Measurements from ENCODE around the gene DDX27. TPM values are rescaled to one million over a fixed set of nuclear protein-coding genes. Genes with fewer than 3 reads are reported as not detected.

Gene DDX27
- total and polyA plus RNA-seq, 9 of the 15 experiments (the other 6 are each of a cell fraction or from before 2014, with no cell fraction given) = 17.9 to 79.3 (median 57.0) TPM

DNA sequence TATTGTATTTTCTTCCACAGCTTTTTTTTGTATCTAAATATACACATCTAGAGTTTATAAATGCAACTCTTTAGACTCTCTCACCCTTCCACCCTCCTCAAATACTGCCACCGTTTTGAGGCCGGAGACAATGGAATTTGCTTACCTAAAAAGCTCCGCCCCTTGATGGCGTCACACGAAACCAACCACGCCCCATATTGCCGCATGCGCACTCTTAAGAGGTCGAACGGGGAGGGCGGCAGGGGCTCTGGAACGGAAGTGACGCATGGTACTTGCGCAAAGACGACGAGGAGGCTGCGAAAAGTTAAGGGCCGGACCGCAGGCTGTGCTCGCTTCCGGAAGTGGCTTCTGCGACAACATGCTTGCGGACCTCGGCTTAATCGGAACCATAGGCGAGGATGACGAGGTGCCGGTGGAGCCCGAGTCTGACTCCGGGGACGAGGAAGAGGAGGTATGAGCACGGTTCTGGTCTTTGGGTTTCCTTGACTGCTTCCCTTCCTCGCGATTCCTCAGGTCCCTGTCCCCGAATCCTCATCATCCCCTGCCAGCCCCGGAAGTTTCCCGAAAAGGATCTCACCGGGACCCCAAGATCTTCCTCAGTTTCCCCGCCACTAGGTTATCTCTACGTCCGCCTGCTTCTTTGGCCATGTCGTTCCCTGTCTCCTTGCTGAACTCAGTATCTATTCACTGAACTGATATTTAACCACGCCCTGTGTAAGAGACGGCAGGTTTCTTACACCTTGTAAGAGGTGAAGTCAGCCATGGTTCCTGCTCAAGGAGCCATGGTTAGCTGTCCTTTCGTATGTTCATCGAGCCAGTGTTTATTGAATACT lies at the start of gene DDX27 (continued):
- TF ChIP-seq BMI1 (IDR thresholded peaks at IDR 0.05; ENCODE audit: low read length) (no peak), ZNF699 (CRISPR knock-in tag; IDR thresholded peaks at IDR 0.05; ENCODE audit: insufficient replicate concordance) (no peak), TAF9B (IDR thresholded peaks at IDR 0.05; ENCODE audit: partially characterized antibody) (peak; percentile 68), ZNF23 (CRISPR knock-in tag; IDR thresholded peaks at IDR 0.05) (no peak), MYBL2 (IDR thresholded peaks at IDR 0.05; ENCODE audit: low read depth) (no peak), MYBL2 (CRISPR knock-in tag; IDR thresholded peaks at IDR 0.05; ENCODE audit: borderline replicate concordance) (no peak), POLR2B (IDR thresholded peaks at IDR 0.05; ENCODE audit: low read depth, partially characterized antibody) (peak; percentile 85), CTBP1 (IDR thresholded peaks at IDR 0.05; ENCODE audit: borderline replicate concordance) (peak; percentile 50; the same call in 1 of the 2 replicates), ZNF407 (IDR thresholded peaks at IDR 0.05; ENCODE audit: low read depth) (no peak; the same call in 1 of the 2 replicates), ZNF263 (CRISPR knock-in tag; IDR thresholded peaks at IDR 0.05; ENCODE audit: borderline replicate concordance) (no peak), RAD21 (CRISPR knock-in tag; conservative IDR thresholded peaks at IDR 0.05 in 1 of 2, IDR thresholded peaks at IDR 0.05 in 1 of 2) (no peak), MTA3 (IDR thresholded peaks at IDR 0.05; ENCODE audit: borderline replicate concordance) (peak; percentile 80; the same call in 1 of the 2 replicates)
- TF ChIP-seq, protein P1, sequence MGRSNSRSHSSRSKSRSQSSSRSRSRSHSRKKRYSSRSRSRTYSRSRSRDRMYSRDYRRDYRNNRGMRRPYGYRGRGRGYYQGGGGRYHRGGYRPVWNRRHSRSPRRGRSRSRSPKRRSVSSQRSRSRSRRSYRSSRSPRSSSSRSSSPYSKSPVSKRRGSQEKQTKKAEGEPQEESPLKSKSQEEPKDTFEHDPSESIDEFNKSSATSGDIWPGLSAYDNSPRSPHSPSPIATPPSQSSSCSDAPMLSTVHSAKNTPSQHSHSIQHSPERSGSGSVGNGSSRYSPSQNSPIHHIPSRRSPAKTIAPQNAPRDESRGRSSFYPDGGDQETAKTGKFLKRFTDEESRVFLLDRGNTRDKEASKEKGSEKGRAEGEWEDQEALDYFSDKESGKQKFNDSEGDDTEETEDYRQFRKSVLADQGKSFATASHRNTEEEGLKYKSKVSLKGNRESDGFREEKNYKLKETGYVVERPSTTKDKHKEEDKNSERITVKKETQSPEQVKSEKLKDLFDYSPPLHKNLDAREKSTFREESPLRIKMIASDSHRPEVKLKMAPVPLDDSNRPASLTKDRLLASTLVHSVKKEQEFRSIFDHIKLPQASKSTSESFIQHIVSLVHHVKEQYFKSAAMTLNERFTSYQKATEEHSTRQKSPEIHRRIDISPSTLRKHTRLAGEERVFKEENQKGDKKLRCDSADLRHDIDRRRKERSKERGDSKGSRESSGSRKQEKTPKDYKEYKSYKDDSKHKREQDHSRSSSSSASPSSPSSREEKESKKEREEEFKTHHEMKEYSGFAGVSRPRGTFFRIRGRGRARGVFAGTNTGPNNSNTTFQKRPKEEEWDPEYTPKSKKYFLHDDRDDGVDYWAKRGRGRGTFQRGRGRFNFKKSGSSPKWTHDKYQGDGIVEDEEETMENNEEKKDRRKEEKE (IDR thresholded peaks at IDR 0.05; ENCODE audit: borderline replicate concordance in 1 of 2, control insufficient read depth in 1 of 2, low read depth in 2 of 2, low read length in 1 of 2) = no peak
- TF ChIP-seq, protein P2, sequence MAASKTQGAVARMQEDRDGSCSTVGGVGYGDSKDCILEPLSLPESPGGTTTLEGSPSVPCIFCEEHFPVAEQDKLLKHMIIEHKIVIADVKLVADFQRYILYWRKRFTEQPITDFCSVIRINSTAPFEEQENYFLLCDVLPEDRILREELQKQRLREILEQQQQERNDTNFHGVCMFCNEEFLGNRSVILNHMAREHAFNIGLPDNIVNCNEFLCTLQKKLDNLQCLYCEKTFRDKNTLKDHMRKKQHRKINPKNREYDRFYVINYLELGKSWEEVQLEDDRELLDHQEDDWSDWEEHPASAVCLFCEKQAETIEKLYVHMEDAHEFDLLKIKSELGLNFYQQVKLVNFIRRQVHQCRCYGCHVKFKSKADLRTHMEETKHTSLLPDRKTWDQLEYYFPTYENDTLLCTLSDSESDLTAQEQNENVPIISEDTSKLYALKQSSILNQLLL (CRISPR knock-in tag; IDR thresholded peaks at IDR 0.05; ENCODE audit: borderline replicate concordance) = no peak
